ENCODE data around the gene ATP8B1.

- TF ChIP-seq CTCF (IDR thresholded peaks at IDR 0.05), result no peak
- no peak for TF ChIP-seq POLR2A (IDR thresholded peaks at IDR 0.05)
Observed at GRCh38 chr18:57813245-57813644, 10.1 kb upstream of the ATP8B1 start.
